ENCODE measurements around the gene ARHGAP44.

Gene ARHGAP44

DNA sequence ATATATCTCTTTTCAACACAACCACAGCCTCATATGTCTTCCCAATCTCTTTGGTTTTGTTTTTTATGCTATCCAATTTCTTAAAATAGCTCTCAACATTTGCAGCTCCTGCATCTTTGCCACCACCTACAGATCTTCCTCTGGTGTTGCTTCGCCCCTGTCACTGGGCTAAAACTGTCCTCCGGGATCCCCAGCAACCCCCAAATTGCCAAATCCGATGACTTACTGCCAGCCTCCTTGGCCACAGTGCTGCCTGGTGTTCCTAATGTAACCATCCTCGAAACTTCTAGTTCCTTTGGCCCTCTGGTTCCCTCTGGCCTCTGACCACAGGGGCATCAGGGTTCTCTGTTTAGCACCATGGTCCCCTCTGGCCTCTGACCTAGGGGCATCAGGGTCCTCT, 157.7 kb downstream of the ARHGAP44 start (continued):
- TF ChIP-seq, protein P1, sequence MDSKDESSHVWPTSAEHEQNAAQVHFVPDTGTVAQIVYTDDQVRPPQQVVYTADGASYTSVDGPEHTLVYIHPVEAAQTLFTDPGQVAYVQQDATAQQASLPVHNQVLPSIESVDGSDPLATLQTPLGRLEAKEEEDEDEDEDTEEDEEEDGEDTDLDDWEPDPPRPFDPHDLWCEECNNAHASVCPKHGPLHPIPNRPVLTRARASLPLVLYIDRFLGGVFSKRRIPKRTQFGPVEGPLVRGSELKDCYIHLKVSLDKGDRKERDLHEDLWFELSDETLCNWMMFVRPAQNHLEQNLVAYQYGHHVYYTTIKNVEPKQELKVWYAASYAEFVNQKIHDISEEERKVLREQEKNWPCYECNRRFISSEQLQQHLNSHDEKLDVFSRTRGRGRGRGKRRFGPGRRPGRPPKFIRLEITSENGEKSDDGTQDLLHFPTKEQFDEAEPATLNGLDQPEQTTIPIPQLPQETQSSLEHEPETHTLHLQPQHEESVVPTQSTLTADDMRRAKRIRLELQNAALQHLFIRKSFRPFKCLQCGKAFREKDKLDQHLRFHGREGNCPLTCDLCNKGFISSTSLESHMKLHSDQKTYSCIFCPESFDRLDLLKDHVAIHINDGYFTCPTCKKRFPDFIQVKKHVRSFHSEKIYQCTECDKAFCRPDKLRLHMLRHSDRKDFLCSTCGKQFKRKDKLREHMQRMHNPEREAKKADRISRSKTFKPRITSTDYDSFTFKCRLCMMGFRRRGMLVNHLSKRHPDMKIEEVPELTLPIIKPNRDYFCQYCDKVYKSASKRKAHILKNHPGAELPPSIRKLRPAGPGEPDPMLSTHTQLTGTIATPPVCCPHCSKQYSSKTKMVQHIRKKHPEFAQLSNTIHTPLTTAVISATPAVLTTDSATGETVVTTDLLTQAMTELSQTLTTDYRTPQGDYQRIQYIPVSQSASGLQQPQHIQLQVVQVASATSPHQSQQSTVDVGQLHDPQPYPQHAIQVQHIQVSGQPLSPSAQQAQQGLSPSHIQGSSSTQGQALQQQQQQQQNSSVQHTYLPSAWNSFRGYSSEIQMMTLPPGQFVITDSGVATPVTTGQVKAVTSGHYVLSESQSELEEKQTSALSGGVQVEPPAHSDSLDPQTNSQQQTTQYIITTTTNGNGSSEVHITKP (tag by site-specific recombination; IDR thresholded peaks at IDR 0.05) = no peak
- no peak for TF ChIP-seq KLF1 (tag by site-specific recombination; IDR thresholded peaks at IDR 0.05)
- TF ChIP-seq ZNF426 (tag by site-specific recombination; IDR thresholded peaks at IDR 0.05) = no peak
- TF ChIP-seq ZNF623 (tag by site-specific recombination; IDR thresholded peaks at IDR 0.05) = no peak

GRCh38 chr17:12952012-12952411, 162.7 kb downstream of the ARHGAP44 start:
- Histone ChIP-seq H3K4me3 (ENCODE audit: low read depth, low read length) (no peak overlapping the region), H3K36me3 (ENCODE audit: control insufficient read depth in 2 of 2, insufficient read depth in 1 of 2, low read length in 2 of 2) (peaks cover 31 to 70% of the 10 kb centered on the region in 2 experiments), H3K9me3 (ENCODE audit: control insufficient read depth, insufficient read depth, low read depth, low read length) (no peaks in the 10 kb centered on the region), H3K4me1 (ENCODE audit: control insufficient read depth, insufficient read depth, low read length) (no peaks in the 10 kb centered on the region), H3K27ac (ENCODE audit: extremely low read depth, low read depth, low read length) (no peak overlapping the region)
- TF ChIP-seq ZNF112 (tag by site-specific recombination; IDR thresholded peaks at IDR 0.05) = no peak
- no peak for TF ChIP-seq ZNF341 (tag by site-specific recombination; IDR thresholded peaks at IDR 0.05; ENCODE audit: low read depth)
- no peak for TF ChIP-seq ZNF24 (tag by site-specific recombination; IDR thresholded peaks at IDR 0.05)
- TF ChIP-seq GLI2 (tag by site-specific recombination; IDR thresholded peaks at IDR 0.05; ENCODE audit: borderline replicate concordance, low read depth) = no peak
- TF ChIP-seq IKZF3 (tag by site-specific recombination; IDR thresholded peaks at IDR 0.05) = no peak
- no peak for TF ChIP-seq ZBTB17 (tag by site-specific recombination; IDR thresholded peaks at IDR 0.05)
- no peak for TF ChIP-seq ZNF843 (tag by site-specific recombination; IDR thresholded peaks at IDR 0.05)
- no peak for TF ChIP-seq ZNF239 (tag by site-specific recombination; IDR thresholded peaks at IDR 0.05)
- no peak for TF ChIP-seq ZNF76 (tag by site-specific recombination; IDR thresholded peaks at IDR 0.05; ENCODE audit: borderline replicate concordance, low read depth)
- TF ChIP-seq ZNF133 (tag by site-specific recombination; IDR thresholded peaks at IDR 0.05) = no peak
- no peak for TF ChIP-seq ZNF37A (tag by site-specific recombination; IDR thresholded peaks at IDR 0.05)
- no peak for TF ChIP-seq ZNF292 (tag by site-specific recombination; IDR thresholded peaks at IDR 0.05; ENCODE audit: borderline replicate concordance, low read depth)
- no peak for TF ChIP-seq ZEB2 (tag by site-specific recombination; IDR thresholded peaks at IDR 0.05)
- POLR2A ChIA-PET = no interaction called here
- CTCF ChIA-PET = interaction anchor here (0.5 to 0.6 kb wide), 2 partner anchors 274 to 746 kb away, joined by 3 read pairs; no protein-coding TSS in a partner anchor

DNA sequence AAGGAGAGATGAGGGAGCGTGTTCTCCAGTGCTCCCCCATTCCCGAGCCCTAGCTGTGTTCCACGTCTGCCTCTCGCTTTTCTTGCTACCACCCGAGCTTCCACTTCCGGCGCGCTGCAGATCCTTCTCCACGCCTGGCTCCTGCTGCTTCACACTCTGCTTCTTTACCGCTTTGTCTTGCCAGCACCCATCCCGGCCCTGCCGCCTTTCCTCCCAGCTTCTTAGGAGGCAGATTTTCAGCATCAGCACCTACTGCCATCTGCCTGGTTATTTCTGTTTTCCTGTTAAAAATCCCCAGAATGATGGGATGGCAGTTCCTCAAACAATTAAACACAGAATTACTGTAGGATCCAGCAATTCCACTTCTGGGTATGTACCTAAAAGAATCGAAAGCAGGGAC, 163.9 kb downstream of the ARHGAP44 start:
- Histone ChIP-seq H3K4me3 (ENCODE audit: low read depth, low read length) (no peak overlapping the region), H3K27ac (ENCODE audit: extremely low read depth, low read depth, low read length) (no peak overlapping the region), H3K4me1 (ENCODE audit: control insufficient read depth, insufficient read depth, low read length) (no peaks in the 10 kb centered on the region), H3K36me3 (ENCODE audit: control insufficient read depth in 2 of 2, insufficient read depth in 1 of 2, low read length in 2 of 2) (peaks cover 27 to 70% of the 10 kb centered on the region in 2 experiments), H3K9me3 (ENCODE audit: control insufficient read depth, insufficient read depth, low read depth, low read length) (no peaks in the 10 kb centered on the region)
- ChIA-PET CTCF (no interaction called here), POLR2A (no interaction called here)
- no peak for TF ChIP-seq ZNF354C (tag by site-specific recombination; IDR thresholded peaks at IDR 0.05; ENCODE audit: borderline replicate concordance, low read depth)
- TF ChIP-seq ZNF23 (tag by site-specific recombination; IDR thresholded peaks at IDR 0.05; ENCODE audit: borderline replicate concordance) = no peak
- no peak for TF ChIP-seq ZNF280C (tag by site-specific recombination; IDR thresholded peaks at IDR 0.05)
- TF ChIP-seq ZNF621 (tag by site-specific recombination; IDR thresholded peaks at IDR 0.05) = no peak
- TF ChIP-seq ZNF174 (tag by site-specific recombination; IDR thresholded peaks at IDR 0.05) = no peak

Data from HEK293 (cell line).